Stimulated activated CD4-positive, alpha-beta T cell treated with anti-CD3 and anti-CD28 coated beads, Interleukin-12 subunit alpha, Interleukin-12 subunit beta, amount 100 ng/mL, for 4 hours (primary cell): ENCODE results near the gene CFP.

Experiments
- DNase-seq: peaks from one replicate; pipeline ENCODE4 v3.0.0-alpha.2; 2020

Gene CFP

DNA sequence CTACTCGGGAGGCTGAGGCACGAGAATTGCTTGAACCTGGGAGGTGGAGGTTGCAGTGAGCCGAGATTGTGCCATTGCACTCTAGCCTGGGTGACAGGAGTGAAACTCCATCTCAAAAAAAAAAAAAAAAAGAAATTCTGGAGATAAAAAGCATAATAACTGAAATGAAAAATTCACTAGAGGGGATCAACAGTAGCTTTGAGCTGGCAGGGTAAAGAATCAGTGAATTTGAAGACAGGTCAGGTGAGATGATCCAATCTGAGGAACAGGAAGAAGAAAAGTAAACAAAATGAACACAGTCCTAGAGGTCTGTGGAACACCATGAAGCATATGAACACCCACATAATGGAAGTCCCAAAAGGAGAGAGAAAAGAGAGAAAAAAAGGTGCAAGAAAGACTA lies 32.5 kb downstream of the CFP start:
- DNase-seq: no peak

DNA sequence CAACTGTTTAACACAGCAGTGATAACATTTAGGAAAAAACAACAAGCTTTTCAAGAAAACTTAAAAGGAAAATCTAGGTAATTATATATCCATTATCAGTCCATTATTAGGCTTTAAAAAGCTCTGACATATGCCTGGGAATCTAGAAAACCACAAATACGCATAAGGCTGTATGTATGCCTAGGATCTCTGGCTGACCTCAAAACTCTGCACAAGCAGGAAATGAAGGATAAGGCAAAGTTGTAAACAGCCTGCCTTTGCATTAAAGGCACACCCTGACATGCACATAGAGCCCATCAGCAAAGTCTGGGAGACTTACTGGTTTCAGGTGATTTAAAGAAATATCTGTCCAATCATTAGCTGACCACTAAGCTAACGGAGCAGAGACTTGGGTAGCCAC lies 33.5 kb downstream of the CFP start:
- DNase-seq: no peak

DNA sequence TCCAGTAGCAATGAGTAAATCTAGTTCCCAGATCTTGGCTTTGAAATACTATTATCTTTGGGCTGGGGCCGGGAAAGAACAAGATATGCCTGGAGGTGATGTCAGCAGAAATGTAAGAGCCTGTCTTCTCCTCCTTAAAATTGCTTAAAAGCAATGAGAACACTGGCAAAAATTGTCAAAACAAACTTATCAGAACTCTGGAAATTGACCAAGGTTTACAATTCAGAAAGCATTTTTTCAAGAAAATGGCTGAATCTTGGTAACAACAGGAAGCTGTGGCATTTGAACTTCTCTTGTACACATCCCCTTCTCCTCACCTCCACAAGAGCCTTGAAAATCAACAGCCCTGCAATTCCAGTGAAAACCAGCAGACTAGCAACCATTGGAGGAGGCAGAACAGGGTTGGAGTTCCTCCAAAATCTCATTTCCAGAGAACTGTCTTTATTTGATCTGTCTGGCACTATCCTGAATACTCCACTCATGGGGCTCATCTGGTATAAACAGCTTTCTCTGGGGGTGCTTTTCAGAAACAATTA lies 33.9 kb downstream of the CFP start:
- no peak for DNase-seq

DNA sequence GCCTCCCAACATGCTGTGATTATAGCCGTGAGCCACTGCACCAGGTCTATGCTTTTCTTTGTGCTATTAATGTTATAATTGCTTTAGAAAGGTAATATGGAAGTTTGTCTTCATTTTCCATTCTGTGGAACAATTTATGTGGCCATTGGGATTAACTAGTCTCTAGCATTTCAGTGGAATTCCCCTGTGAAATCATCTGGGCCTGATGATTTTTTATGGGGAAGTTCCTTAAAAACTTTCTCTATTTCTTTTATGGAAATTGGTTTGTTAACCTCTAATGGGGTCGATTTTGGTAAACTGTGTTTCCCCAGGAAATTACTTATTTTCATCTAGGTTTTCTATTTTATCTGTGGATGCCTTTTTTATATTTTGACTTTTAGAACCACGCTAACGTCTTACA lies 36.2 kb downstream of the CFP start:
- no peak for DNase-seq

DNA sequence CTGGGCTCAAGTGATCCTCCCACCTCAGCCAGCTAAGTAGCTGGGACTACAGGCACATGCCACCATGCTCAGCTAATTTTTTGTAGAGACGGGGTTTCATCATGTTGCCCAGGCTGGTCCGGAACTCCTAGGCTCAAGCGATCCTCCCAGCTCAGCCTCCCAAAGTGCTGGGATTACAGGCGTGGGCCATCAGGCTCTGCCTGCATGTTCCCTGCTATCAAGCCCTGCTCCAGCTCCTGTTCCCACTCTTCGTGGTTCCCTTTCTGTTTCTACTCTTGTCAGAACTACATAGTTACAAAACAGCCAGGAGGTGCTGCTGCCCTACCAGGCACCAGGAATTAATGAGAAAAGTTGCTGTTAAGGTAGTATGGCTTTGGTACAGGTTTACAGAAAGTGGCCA lies 38.7 kb downstream of the CFP start:
- DNase-seq: no peak

DNA sequence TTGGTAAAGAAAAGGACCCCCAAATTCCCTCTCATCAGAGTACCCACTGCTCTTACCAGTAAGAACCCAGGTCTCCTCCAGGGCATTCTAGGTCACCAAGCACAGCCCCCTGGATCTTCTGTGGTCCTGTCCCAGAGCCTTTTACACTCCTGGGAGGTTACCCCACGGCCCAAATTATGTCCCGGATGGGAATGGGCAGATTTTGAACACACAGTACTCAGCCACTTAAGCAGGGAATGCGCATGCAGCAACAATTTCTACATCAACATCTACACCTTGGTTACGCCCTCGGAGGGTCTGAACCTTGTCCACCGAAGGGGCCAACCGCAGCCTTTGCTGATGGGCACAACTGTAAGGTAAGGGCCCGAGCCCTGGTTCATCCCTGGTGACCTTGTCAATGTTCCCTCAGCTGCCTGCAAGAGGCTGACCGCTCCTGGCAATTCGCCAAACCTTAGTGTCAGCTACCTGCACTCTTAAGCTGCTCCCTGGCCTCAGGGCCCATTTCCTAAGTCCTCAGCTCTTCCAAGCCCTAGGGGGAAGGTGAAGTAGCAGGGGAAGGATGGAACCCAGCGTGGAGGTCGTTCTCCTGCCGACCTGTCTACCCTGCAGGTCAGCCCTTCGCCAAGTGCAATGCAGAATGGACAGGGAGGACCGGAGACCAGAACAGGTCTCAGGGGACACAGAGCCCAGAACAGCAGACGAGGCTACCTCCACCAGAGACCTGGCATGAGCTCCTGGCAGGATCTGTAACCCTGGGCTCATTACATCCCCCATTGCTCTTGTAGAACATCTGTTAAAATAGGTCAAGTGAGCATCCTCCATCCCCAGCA lies 41.6 kb downstream of the CFP start:
- no peak for DNase-seq

DNA sequence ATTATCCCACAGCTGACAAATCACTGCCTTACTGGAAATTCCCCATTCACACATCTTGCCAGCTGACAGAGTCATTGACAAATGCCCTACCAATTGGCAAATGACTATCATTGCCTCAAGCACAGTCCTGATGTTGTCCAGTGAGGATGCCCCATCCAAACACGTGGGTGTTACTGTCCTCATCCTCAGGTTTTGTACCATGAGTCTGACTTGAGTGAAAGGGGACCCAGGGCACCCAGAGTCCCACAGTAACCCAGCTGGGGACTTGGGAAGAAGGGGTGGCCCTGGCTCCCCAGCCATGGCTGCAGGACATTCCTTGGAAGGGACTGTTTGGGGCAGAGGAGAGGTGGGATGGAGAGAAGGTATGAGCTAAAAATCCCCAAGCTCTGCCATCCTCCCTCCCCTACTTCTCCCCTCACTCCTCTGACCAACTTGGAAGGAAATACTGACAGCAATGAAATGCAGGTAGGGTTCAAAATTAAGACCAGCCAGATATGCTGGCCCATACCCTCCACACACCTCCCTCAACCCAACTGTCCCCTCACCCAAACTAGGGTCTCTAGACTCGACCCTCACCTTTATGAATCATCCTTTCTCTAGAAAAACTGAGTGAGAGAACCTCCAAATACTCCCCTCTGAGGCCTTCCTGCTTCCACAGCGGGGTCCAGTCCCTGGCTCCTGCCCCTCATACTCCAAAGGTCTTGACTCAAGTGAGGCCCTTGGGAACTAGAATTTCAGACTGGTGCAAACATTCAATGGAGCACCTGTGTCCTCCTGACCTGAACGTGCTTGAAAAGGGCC lies 42.4 kb downstream of the CFP start:
- DNase-seq: no peak

DNA sequence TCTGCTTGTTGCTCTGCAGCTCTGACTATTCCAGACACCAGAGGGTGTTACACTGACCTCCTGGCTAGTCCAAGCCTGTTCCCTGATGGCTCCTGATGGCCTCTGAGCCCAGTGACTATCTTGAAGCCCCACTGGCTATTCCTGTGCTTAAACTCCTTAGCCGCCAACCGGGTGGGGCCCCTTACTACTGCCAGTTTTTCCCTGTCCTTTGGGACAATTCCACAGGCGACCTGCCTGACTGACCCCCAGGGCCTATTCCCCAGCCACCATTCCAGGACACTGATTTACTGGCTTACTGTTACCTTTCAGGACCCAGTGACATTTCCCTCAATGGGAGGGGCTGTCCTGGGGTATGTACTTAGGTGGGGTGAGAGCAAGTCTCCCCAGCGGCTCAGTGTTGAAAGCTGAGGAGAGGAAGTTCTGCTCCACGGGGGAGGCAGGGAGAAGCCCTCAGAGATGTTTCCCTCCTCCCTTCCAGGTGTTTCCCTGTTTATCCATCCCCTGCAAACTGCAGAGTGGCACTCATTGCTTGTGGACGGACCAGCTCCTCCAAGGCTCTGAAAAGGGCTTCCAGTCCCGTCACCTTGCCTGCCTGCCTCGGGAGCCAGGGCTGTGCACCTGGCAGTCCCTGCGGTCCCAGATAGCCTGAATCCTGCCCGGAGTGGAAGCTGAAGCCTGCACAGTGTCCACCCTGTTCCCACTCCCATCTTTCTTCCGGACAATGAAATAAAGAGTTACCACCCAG lies 43.5 kb downstream of the CFP start:
- no peak for DNase-seq

DNA sequence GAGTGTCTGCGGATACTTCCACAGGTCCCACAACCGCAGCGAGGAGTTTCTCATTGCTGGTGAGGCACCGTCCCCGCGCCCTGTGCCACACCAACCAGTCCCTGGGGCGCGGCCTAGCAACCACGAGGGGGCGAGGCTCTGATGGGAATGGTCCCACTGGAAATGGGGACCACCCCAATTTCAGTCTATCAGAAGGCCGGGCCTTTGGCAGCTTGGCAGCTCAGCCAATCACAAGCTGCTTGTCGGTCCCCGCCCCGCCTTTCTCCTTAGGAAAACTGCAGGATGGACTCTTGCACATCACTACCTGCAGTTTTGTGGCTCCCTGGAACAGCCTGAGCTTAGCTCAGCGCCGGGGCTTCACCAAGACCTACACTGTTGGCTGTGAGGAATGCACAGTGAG lies 44.5 kb downstream of the CFP start:
- no peak for DNase-seq

DNA sequence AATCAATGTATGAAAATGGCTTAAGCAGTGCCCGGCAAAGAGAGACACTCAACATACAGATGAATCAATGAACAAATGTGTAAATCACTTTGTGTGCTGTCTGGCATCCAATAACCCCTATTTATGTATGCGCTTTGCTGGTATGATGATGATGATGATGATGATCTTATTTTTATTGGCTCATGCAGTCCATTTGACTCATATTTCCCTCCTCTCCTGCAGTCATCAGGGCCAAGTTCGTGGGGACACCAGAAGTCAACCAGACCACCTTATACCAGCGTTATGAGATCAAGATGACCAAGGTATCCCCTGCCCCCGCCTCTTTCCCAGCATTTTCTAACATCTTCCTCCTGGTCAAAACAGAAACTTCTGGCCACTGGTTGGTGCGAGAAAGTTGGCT lies 45.0 kb downstream of the CFP start:
- DNase-seq: no peak

DNA sequence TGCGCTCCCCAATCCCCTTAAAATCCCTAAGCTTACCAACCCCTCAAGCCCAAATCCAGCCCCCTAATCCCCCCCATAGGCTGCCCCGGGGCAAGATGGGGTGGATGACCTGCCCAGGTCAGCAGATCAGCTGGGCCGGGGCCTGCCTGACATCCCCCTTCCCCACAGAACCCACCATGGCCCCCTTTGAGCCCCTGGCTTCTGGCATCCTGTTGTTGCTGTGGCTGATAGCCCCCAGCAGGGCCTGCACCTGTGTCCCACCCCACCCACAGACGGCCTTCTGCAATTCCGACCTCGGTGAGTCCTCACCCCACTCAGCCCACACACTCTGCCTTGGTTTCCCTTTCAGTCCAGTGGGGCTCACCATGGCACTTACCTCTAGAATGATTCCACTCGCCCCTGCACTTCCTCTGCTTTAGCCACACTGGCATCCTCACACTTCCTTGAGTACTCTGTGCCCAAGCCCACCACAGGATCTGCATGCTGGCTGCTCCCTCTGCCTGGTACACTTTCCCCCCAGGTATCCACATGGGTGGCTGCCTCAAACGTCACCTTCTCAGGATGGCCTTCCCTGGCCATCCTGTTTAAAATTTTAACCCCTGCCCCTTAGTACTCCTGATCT lies 46.4 kb downstream of the CFP start:
- no peak for DNase-seq

DNA sequence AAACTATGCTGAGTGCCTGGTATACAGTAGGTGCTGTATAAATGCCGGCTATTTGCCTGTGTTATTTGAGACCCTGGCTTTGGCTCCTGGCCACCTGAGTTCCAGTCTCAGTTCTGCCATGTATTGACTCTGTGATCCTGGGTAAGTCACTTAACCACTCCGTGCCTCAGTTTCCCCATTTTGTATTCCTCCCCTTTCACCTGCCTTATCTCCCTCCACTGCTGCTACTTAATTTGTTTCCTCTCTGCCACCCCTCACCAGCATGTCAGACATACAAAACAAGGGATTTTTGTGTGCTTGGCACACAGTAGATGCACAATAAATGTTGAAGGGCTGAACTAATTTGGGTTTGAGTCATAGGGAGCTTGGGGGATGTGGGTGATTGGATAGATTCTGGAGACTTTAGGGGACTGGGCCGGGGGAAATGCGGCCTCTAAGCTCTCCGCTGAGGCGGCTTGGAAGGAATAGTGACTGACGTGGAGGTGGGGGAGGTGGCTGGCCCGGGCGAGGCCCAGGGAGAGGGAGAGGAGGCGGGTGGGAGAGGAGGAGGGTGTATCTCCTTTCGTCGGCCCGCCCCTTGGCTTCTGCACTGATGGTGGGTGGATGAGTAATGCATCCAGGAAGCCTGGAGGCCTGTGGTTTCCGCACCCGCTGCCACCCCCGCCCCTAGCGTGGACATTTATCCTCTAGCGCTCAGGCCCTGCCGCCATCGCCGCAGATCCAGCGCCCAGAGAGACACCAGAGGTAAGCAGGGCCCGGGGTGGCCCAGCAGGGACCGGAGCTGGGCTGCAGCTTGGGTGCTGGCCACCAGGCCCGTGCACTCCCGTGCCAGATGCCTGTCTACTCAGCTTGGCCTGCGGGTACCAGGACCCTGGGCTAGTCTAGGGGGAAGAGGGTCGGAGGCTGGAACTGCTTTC lies 47.7 kb downstream of the CFP start, which contains the start of gene TIMP1:
Gene TIMP1, plus strand, starts transcription at position 706 of the 917 bp plus-strand sequence. CDS start 980 bp downstream, outside the sequence.
- DNase-seq: peak; percentile 69

DNA sequence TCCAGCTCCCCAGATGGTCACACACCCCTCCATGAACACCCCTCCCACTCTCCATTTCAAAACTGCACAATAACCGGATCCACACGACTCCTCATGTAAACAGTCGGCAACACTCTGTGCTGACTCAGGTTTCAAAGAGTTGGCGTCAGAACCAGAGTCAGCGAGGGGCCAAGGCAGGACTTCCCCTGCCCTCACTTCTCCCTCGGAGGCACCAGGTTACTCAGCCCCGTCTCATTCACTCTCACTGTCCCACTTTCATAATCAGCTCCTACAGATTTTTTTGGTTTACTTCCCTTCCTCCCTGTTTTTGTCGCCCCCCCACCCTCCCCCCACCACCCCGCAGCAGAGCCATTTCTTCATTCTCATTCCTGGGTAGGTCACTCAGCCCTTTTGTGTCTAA lies 50.2 kb downstream of the CFP start:
- DNase-seq: no peak

DNA sequence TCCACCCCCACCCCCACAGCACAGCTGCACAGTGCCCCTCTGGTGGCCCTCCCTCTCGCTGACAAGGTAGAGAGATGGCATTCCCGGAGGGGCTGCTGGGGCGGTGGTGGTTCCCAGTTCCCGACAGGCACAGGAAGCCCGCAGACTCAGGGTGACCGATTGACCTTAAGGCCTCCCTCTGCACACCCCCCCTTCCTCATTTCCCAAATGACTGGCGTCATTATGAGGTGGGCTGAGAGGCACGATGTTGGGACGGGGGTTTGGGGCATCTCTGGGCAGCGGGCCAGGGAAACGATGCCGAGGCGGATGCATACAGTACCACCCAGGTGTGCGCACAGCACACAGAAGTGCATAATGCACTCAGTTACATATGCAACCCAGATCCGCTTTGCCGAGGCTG lies 51.0 kb downstream of the CFP start:
- DNase-seq: no peak

DNA sequence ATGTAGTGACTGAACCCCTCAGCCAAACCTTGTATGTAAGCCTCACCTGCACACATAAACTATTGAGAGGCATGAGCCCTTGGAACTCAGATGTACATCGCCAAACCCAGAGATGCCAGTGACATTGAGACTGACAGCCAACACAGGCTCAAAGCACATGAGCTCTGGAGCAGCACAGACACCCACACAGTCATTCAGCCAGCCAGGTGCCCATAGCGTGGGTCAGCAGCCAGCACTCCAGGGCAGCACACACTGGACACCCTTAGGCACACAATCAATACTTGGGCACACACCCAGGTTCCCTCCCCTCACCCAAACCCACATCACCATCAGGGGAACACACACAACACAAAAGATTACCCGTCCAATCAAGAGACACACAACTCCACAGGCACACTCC lies 51.8 kb downstream of the CFP start:
- DNase-seq: no peak

DNA sequence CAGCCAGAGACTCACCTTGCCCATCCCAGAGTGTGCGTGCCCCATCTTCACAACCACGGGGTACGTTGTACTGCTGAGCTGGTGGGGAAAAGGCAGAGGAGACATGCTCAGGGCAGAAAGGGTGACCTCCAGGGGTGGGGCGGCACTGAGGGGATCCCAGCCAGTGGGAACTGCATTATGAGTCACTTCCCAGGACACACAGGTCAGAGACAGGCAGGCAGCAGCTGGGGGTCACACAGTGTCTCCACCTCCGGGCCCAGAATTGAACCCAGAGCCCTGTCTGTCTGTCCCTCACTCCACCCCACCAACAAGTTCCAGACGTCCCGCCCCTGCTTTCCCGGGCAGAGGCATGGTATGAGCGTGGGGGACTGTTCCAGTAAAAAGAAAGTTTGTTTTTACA lies 52.3 kb downstream of the CFP start:
- no peak for DNase-seq

DNA sequence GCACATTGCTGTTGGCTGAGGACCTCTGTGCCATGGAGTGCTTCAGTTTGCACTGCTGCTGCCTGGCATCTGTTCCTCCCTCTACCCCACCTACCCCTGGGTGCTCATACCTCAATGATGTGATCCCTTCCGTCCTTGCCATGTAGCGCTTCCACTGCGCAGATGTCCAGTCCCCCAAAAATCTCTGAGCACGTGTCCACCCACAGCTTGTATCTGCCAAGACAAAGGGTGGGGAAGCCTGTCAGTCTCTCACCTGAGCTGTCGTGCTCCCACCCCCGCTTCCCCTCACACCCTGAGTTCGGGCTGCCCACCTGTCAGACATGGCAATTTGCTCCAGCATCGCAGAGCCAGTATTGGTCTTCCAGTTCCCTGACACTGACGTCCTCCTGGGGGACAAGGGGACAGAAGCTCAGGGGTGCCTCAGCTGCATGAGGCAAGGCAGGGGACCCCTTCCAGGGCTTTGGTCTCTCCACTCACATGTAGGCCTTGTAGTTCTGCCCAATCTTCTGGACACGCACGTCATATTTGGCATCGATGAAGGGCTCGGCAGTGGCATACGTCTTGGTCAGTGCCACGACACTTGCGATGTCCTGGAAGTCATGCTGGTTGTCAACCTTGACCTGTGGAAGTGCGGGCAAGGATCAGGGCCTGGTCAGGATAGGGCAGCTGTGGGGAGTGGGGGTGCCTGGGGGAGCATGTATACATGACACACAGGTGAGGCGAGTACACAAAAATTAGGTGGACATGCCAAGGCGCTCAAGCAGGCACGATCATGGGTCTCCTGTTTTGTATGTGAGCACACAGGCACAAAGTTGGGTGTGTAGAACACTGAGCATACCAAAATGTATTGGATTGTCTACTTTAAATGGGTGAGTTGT lies 53.5 kb downstream of the CFP start:
- no peak for DNase-seq

DNA sequence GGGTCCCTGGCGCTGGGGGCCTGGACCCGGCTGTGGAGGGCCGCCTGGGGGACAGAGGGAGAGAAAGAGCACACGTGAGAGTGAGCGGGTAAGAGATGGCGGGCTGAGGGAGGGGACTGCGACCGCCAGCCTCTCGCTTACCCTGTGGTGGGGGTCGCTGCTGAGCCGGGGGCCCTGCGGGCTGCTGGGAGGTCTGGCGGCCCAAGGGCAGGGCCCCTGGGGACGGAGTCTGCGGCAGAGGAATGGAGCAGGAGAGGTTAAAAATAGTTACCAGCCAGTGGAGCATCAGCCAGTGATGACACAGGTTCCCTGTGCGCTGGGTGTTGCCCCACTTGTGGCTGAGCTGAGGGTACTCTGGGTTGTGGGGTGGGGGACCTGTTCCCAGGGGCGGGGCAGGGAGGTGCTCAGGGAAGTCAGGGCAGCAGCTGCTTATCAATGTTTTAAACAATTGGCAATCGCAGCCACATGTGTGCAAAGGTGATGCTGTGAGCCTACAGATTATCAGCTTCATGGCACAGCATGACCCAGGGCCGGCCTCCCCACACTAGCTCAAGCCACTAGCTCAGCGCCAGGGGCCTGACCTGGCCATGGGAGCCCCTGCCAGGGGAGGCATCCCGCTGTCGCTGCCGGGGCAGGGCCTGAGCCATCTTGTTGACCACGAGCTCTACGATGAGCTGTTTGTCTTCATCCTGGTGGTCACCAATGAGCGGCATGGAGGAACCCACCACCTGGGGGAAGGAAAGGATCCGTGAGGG lies 55.0 kb downstream of the CFP start:
- DNase-seq: no peak

DNA sequence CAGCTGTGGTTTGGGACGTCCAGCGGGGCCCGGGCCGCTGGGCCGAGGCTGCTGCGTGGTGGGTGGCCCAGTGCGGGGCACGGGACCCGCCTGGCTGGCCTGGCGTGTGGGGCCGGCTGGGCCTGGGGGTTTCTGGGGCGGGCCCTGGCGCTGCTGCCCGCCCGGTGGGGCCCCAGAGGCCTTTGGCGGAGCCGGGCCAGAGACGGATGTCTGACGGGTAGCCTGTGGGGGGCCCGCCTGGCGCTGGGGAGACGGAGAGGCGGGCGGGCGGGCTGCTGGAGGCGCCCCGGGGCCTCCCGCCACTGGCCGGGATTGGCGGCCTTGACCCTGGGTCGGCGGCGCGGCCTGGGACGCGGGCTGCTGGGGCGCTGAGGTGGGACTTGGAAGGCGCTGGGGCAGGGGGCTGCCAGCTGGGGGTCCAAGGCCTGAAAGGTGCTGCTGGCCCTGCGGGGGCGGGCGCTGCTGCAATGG lies 55.6 kb downstream of the CFP start:
- no peak for DNase-seq
